ENCODE results near the gene OSBPL3.
"Not testable (repeated sequence)": the region's sequence is repeated elsewhere in the genome, so short reads cannot be mapped to it uniquely, and the experiment has no call there.

The OSBPL3 gene

DNA sequence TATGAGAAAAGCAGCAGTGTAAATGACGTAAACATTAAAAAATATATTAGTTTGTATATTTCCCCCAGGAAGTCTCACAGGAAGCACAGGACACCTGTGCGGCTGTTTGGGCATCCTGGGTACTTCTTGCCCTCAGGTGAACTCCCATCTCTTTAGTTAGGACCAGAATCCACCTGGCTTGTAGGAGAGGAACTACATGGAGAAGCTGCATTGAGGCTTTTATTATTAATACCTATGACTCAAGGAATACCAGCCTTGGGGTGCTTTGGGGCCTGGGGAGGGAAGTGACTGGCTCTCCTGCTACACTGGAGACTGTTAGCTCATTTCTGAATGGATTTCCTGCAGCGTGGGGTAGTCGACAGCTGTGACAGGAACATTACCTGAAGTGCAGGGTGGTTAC, 182.7 kb downstream of the OSBPL3 start:
- no peaks in the 10 kb centered on the region for H3K4me1 ChIP-seq (ENCODE audit: control insufficient read depth, insufficient read depth, low read length)
- H3K27me3 ChIP-seq (ENCODE audit: control insufficient read depth in 1 of 2, insufficient read depth in 2 of 2, low read length in 2 of 2): no peaks in the 10 kb centered on the region
- H3K9ac ChIP-seq (ENCODE audit: low read length in 2 of 2): no peak overlapping the region
- H3K27ac ChIP-seq (ENCODE audit: low read length): no peak overlapping the region
- no peak overlapping the region for H3K4me3 ChIP-seq (ENCODE audit: low read length in 2 of 2)
- no peaks in the 10 kb centered on the region for H3K36me3 ChIP-seq (ENCODE audit: control insufficient read depth in 2 of 2, insufficient read depth in 2 of 2, low read length in 2 of 2)
- H3K9me3 ChIP-seq (ENCODE audit: control insufficient read depth in 2 of 2, low read length in 2 of 2): no peaks in the 10 kb centered on the region

- Histone ChIP-seq H3K4me1 (ENCODE audit: control insufficient read depth, insufficient read depth, low read length) (no peaks in the 10 kb centered on the region), H3K27me3 (ENCODE audit: control insufficient read depth in 1 of 2, insufficient read depth in 2 of 2, low read length in 2 of 2) (no peaks in the 10 kb centered on the region), H3K9ac (ENCODE audit: low read length in 2 of 2) (no peak overlapping the region), H3K9me3 (ENCODE audit: control insufficient read depth in 2 of 2, low read length in 2 of 2) (no peaks in the 10 kb centered on the region), H3K27ac (ENCODE audit: low read length) (no peak overlapping the region), H3K36me3 (ENCODE audit: control insufficient read depth in 2 of 2, insufficient read depth in 2 of 2, low read length in 2 of 2) (no peaks in the 10 kb centered on the region), H3K4me3 (ENCODE audit: low read length in 2 of 2) (no peak overlapping the region)
Observed at GRCh38 chr7:24795407-24795767, 184.6 kb downstream of the OSBPL3 start.

- not testable (repeated sequence) for H3K27ac ChIP-seq (ENCODE audit: low read length)
Observed at GRCh38 chr7:24794751-24795406, 185.1 kb downstream of the OSBPL3 start.

DNA sequence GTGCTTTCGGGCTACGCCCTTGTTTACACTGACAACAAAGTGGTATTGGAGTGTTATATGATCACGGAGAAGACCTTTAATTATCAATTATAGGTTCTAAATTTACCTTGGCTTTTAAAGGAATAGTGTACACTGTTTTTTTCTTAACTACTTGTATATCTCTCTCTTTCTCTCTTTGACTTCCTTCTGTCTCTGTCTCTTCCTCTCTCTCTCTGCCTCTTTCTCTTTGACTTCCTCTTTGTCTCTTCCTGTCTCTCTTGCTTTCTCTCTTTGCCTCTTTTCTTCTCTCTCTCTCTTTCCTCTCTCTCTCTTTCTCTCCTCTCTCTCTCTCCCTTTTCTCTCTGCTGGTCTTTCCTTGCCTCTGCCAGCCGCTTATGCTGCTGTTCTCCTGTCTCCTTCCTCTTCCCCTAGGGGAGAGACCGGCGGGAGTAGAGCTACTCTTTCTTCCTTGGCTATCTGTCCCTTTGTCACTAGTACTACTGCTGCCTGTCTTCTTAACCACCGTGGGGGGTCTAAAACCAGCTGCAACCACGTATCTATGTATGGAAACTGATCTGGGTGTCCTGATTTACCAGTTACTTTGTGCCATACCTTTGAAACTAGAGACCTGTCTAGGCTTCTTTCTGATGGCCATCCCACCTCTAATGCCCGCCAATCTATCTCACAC, 185.9 kb downstream of the OSBPL3 start:
- H3K27ac ChIP-seq (ENCODE audit: low read length): no peak overlapping the region
- no peaks in the 10 kb centered on the region for H3K9me3 ChIP-seq (ENCODE audit: control insufficient read depth in 2 of 2, low read length in 2 of 2)
- H3K27me3 ChIP-seq (ENCODE audit: control insufficient read depth in 1 of 2, insufficient read depth in 2 of 2, low read length in 2 of 2): no peaks in the 10 kb centered on the region
- no peak overlapping the region for H3K9ac ChIP-seq (ENCODE audit: low read length in 2 of 2)
- no peak overlapping the region for H3K4me3 ChIP-seq (ENCODE audit: low read length in 2 of 2)
- no peaks in the 10 kb centered on the region for H3K4me1 ChIP-seq (ENCODE audit: control insufficient read depth, insufficient read depth, low read length)
- no peaks in the 10 kb centered on the region for H3K36me3 ChIP-seq (ENCODE audit: control insufficient read depth in 2 of 2, insufficient read depth in 2 of 2, low read length in 2 of 2)

More at GRCh38 chr7:24794751-24795406, 185.1 kb downstream of the OSBPL3 start:
- not testable (repeated sequence) for H3K36me3 ChIP-seq (ENCODE audit: control insufficient read depth in 2 of 2, insufficient read depth in 2 of 2, low read length in 2 of 2); H3K4me1 ChIP-seq (ENCODE audit: control insufficient read depth, insufficient read depth, low read length); H3K4me3 ChIP-seq (ENCODE audit: low read length in 2 of 2); H3K27me3 ChIP-seq (ENCODE audit: control insufficient read depth in 1 of 2, insufficient read depth in 2 of 2, low read length in 2 of 2); H3K9ac ChIP-seq (ENCODE audit: low read length in 2 of 2); H3K9me3 ChIP-seq (ENCODE audit: control insufficient read depth in 2 of 2, low read length in 2 of 2)

DNA sequence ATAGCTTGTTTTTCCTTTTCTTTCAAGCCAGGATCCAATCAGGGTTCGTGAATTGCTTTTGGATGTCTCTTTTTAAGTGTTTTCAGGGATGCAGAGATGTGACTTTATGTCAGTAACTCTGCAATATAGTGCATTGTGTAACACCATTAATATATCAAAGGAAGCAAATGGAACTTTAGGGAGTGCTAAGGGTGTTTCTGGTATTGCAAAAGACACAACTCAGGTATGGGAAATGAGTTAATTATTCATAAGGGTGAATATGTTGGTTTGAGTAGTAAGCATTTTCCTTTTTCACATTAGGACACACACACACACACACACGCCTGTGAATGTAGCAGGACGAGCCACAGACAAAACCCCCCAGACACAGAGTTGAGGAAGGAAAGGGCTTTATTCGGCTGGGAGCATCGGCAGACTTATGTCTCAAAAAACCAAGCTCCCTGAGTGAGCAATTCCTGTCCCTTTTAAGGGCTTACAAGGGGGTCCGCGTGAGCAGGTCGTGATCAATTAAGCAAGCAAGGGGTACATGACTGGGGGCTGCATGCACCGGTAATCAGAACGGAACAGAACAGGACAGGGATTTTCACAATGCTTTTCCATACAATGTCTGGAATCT, 190.9 kb downstream of the OSBPL3 start:
- no peak overlapping the region for H3K27ac ChIP-seq (ENCODE audit: low read length)
- H3K27me3 ChIP-seq (ENCODE audit: control insufficient read depth in 1 of 2, insufficient read depth in 2 of 2, low read length in 2 of 2): peaks cover 0 to 2% of the 10 kb centered on the region in 2 donors
- no peaks in the 10 kb centered on the region for H3K9me3 ChIP-seq (ENCODE audit: control insufficient read depth in 2 of 2, low read length in 2 of 2)

DNA sequence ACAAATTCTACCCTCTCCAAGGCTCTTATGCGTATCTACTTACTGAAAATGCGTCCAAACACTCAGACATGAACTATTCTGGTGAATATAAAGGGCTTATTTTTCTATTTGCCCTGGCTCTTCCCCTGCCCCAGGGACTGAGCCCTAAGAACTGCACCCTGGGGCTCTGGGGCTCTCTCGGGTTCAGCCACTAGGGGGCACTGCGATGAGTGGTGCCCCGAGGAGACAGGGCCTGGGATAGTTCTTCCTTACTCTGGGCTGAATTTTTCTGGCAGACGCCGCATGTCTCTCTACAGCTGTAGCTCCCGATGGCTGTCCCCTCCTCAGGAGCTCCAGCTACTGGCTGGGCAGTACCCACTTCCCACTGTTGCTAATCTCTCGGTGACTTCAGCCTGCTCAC, 191.9 kb downstream of the OSBPL3 start:
- H3K36me3 ChIP-seq (ENCODE audit: control insufficient read depth in 2 of 2, insufficient read depth in 2 of 2, low read length in 2 of 2): no peaks in the 10 kb centered on the region
- peaks cover 0 to 2% of the 10 kb centered on the region in 2 donors for H3K27me3 ChIP-seq (ENCODE audit: control insufficient read depth in 1 of 2, insufficient read depth in 2 of 2, low read length in 2 of 2)
- no peak overlapping the region for H3K4me3 ChIP-seq (ENCODE audit: low read length in 2 of 2)
- no peak overlapping the region for H3K27ac ChIP-seq (ENCODE audit: low read length)
- H3K9ac ChIP-seq (ENCODE audit: low read length in 2 of 2): no peak overlapping the region
- peaks cover 0 to 7% of the 10 kb centered on the region in 2 donors for H3K9me3 ChIP-seq (ENCODE audit: control insufficient read depth in 2 of 2, low read length in 2 of 2)
- H3K4me1 ChIP-seq (ENCODE audit: control insufficient read depth, insufficient read depth, low read length): no peaks in the 10 kb centered on the region

More for the DNA sequence above, 190.9 kb downstream of the OSBPL3 start:
- Histone ChIP-seq H3K36me3 (ENCODE audit: control insufficient read depth in 2 of 2, insufficient read depth in 2 of 2, low read length in 2 of 2) (no peaks in the 10 kb centered on the region), H3K9ac (ENCODE audit: low read length in 2 of 2) (no peak overlapping the region), H3K4me1 (ENCODE audit: control insufficient read depth, insufficient read depth, low read length) (no peaks in the 10 kb centered on the region), H3K4me3 (ENCODE audit: low read length in 2 of 2) (no peak overlapping the region)

DNA sequence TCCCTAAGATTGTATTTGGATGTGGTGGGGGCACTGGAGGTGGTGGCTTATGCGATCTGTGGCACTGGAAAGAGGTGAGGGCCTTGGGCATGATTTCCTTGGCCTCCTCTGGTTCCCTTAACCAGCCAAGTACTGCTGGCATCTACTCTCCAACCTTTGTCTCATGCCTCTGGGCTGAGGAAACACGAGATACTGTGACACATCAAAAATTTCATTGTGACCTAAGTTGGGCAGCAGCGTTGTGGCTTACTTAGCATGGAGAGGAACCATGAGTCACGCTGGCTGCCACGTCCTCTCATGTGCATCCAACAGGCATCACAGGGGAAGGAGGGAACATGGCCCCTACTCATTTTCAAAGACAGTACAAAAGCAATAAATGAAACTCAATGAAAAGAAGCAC, 193.0 kb downstream of the OSBPL3 start:
- Histone ChIP-seq H3K4me3 (ENCODE audit: low read length in 2 of 2) (no peak overlapping the region), H3K9ac (ENCODE audit: low read length in 2 of 2) (no peak overlapping the region), H3K27ac (ENCODE audit: low read length) (no peak overlapping the region), H3K27me3 (ENCODE audit: control insufficient read depth in 1 of 2, insufficient read depth in 2 of 2, low read length in 2 of 2) (peaks cover 0 to 2% of the 10 kb centered on the region in 2 donors), H3K9me3 (ENCODE audit: control insufficient read depth in 2 of 2, low read length in 2 of 2) (peaks cover 0 to 7% of the 10 kb centered on the region in 2 donors), H3K4me1 (ENCODE audit: control insufficient read depth, insufficient read depth, low read length) (no peaks in the 10 kb centered on the region), H3K36me3 (ENCODE audit: control insufficient read depth in 2 of 2, insufficient read depth in 2 of 2, low read length in 2 of 2) (no peaks in the 10 kb centered on the region)

DNA sequence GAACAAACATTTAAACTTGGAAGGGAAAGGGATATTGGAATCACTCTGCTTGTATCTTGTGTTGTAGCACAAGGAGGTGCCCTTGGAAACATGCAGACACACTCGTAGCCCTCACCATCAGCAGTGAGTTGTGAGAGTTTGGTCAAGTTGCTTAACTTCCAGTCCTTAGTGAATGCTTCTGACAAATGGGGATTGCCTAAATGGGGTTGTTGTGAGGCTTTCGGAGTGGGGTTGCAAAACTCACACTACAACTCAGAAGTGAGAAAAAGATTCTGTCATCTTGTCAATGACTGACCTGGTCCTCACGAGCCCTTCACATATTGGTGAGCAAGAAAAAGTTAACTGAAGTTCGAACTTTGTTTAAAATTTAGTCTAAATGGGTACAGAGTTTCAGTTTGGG, 193.7 kb downstream of the OSBPL3 start:
- H3K27ac ChIP-seq (ENCODE audit: low read length): no peak overlapping the region
- H3K9ac ChIP-seq (ENCODE audit: low read length in 2 of 2): no peak overlapping the region
- H3K27me3 ChIP-seq (ENCODE audit: control insufficient read depth in 1 of 2, insufficient read depth in 2 of 2, low read length in 2 of 2): peaks cover 0 to 2% of the 10 kb centered on the region in 2 donors
- no peaks in the 10 kb centered on the region for H3K4me1 ChIP-seq (ENCODE audit: control insufficient read depth, insufficient read depth, low read length)
- H3K4me3 ChIP-seq (ENCODE audit: low read length in 2 of 2): no peak overlapping the region
- no peaks in the 10 kb centered on the region for H3K36me3 ChIP-seq (ENCODE audit: control insufficient read depth in 2 of 2, insufficient read depth in 2 of 2, low read length in 2 of 2)
- peaks cover 0 to 7% of the 10 kb centered on the region in 2 donors for H3K9me3 ChIP-seq (ENCODE audit: control insufficient read depth in 2 of 2, low read length in 2 of 2)

DNA sequence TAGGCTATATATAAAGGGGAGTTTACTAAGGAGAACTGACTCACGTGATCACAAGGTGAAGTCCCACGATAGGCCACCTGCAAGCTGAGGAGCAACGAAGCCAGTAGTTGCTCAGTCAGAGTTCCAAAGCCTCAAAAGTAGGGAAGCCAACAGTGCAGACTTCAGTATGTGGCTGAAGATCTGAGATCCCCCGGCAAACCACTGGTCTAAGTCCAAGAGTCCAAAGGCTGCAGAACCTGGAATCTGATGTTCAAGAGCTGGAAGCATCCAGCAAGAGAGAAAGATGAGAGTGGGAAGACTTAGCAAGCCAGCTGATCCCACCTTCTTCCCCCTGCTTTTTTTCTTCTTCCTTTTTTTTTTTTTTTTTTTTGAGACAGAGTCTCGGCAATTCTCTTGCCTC, 195.7 kb downstream of the OSBPL3 start:
- Histone ChIP-seq H3K4me1 (ENCODE audit: control insufficient read depth, insufficient read depth, low read length) (no peaks in the 10 kb centered on the region), H3K9me3 (ENCODE audit: control insufficient read depth in 2 of 2, low read length in 2 of 2) (peaks cover 0 to 7% of the 10 kb centered on the region in 2 donors), H3K27me3 (ENCODE audit: control insufficient read depth in 1 of 2, insufficient read depth in 2 of 2, low read length in 2 of 2) (peaks cover 0 to 2% of the 10 kb centered on the region in 2 donors), H3K36me3 (ENCODE audit: control insufficient read depth in 2 of 2, insufficient read depth in 2 of 2, low read length in 2 of 2) (no peaks in the 10 kb centered on the region), H3K27ac (ENCODE audit: low read length) (no peak overlapping the region), H3K4me3 (ENCODE audit: low read length in 2 of 2) (no peak overlapping the region), H3K9ac (ENCODE audit: low read length in 2 of 2) (no peak overlapping the region)

DNA sequence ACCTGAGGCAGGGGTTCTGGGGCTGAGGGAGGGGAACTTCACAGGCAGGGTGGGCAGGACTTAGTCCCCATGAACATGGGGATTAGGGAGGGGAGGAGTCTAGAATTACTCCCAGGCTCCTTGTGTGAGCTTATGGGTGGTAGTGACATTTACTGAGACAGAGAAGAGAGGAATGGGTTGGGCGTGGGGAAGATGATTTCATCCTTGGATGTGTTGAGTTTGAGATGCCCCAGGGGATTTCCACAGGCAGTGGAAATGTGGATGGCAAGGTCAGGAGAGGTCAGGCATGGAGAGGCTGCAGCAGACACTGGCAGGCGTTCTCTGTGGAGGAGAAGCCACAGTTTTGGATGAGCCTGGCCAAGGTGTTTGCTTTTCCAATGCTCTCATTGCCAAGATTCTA, 196.3 kb downstream of the OSBPL3 start:
- H3K36me3 ChIP-seq (ENCODE audit: control insufficient read depth in 2 of 2, insufficient read depth in 2 of 2, low read length in 2 of 2): no peaks in the 10 kb centered on the region
- H3K9me3 ChIP-seq (ENCODE audit: control insufficient read depth in 2 of 2, low read length in 2 of 2): peaks cover 0 to 7% of the 10 kb centered on the region in 2 donors
- no peak overlapping the region for H3K4me3 ChIP-seq (ENCODE audit: low read length in 2 of 2)
- no peaks in the 10 kb centered on the region for H3K4me1 ChIP-seq (ENCODE audit: control insufficient read depth, insufficient read depth, low read length)
- no peak overlapping the region for H3K27ac ChIP-seq (ENCODE audit: low read length)
- no peak overlapping the region for H3K9ac ChIP-seq (ENCODE audit: low read length in 2 of 2)
- H3K27me3 ChIP-seq (ENCODE audit: control insufficient read depth in 1 of 2, insufficient read depth in 2 of 2, low read length in 2 of 2): peaks cover 0 to 2% of the 10 kb centered on the region in 2 donors

- no peaks in the 10 kb centered on the region for H3K36me3 ChIP-seq (ENCODE audit: control insufficient read depth in 2 of 2, insufficient read depth in 2 of 2, low read length in 2 of 2)
- peaks cover 0 to 7% of the 10 kb centered on the region in 2 donors for H3K9me3 ChIP-seq (ENCODE audit: control insufficient read depth in 2 of 2, low read length in 2 of 2)
- no peak overlapping the region for H3K4me3 ChIP-seq (ENCODE audit: low read length in 2 of 2)
- H3K27ac ChIP-seq (ENCODE audit: low read length): no peak overlapping the region
- H3K4me1 ChIP-seq (ENCODE audit: control insufficient read depth, insufficient read depth, low read length): no peaks in the 10 kb centered on the region
- H3K27me3 ChIP-seq (ENCODE audit: control insufficient read depth in 1 of 2, insufficient read depth in 2 of 2, low read length in 2 of 2): no peaks in the 10 kb centered on the region
- H3K9ac ChIP-seq (ENCODE audit: low read length in 2 of 2): no peak overlapping the region
Observed at GRCh38 chr7:24781106-24781505, 198.9 kb downstream of the OSBPL3 start.

Data from stomach smooth muscle (tissue), 2 donors.